GM12865 (cell line): ENCODE results near the gene OR13C8.

Experiments
- DNase-seq: peaks from one replicate; pipeline ENCODE4 v3.0.0; 2010; ENCODE audit warnings: low read depth
- H3K4me3 ChIP-seq: 2 replicates; pipeline ENCODE4 v1.5.1; 2011; ENCODE audit warnings: mild to moderate bottlenecking, low read depth, low read length, control low read depth
- CTCF ChIP-seq: IDR thresholded peaks from 2 replicates; pipeline ENCODE4 v1.5.1; 2011; ENCODE audit warnings: low read length, control low read depth, low read depth, inconsistent platforms; ENCODE audit not compliant: insufficient read depth; ENCODE audit errors: missing control alignments

Gene OR13C8

GRCh38 chr9:104611213-104611612 is 42.2 kb downstream of the OR13C8 start:
- no peak overlapping the region for H3K4me3 ChIP-seq
- no peak for TF ChIP-seq CTCF

GRCh38 chr9:104617418-104617817 is 48.5 kb downstream of the OR13C8 start:
- DNase-seq = no peak
- no peak overlapping the region for H3K4me3 ChIP-seq
- no peak for TF ChIP-seq CTCF

More at GRCh38 chr9:104611213-104611612, 42.2 kb downstream of the OR13C8 start:
- DNase-seq = no peak

DNA sequence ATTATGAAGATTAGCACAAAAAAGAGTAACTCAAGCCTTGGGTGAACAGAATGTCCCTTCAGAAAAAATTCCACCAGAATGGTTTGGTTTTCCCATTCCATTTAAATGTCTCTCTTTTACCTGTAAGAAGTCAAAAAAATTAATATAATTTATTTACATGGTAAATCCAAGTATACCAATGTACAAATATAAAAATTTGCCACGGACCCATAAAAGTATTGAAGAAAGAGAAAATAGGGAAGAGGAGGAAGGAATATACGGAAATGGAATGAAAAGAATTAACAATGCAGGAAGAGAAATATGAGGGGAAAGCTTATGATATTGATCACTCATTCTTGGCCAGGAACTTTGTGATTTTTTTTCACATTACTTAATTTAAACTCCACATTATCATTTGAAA is 49.1 kb downstream of the OR13C8 start, which contains the start of gene OR13C9:
Gene OR13C9 (minus strand): TSS at position 101 of the 400 bp plus-strand sequence. CDS start 0 bp downstream, at position 101.
- no peak for TF ChIP-seq CTCF
- DNase-seq = no peak
- H3K4me3 ChIP-seq = no peak within 1 kb of the TSS
